HCT116 (cell line): Measurements from ENCODE around the gene RARB.

Experiments
- CEBPB ChIP-seq: IDR thresholded peaks from 2 replicates; pipeline ENCODE4 v1.6.1; 2012; ENCODE audit warnings: low read depth
- CTCF ChIP-seq, 3 experiments: fragments of 200-600 bp in 1 of 3; sonication (generic) in 1 of 3; IDR thresholded peaks in 2 of 3; conservative IDR thresholded peaks in 1 of 3; 2 replicates each; pipeline ENCODE4 v1.5.1; 2012 to 2017; ENCODE audit warnings: low read depth in 2 of 3, low read length in 2 of 3, antibody characterized with exemption in 1 of 3, borderline replicate concordance in 1 of 3, control low read depth in 1 of 3, mild to moderate bottlenecking in 1 of 3, mixed read lengths in 1 of 3, mixed run types in 1 of 3, moderate library complexity in 1 of 3; ENCODE audit not compliant: insufficient read depth in 1 of 3
- EZH2 ChIP-seq: fragments of 200-600 bp; sonication (generic); IDR thresholded peaks from 2 replicates; pipeline ENCODE4 v1.6.1; 2017; ENCODE audit warnings: antibody characterized with exemption, mixed run types
- FOSL1 ChIP-seq: IDR thresholded peaks from 2 replicates; pipeline ENCODE4 v1.6.1; 2012; ENCODE audit warnings: low read depth
- POLR2AphosphoS5 ChIP-seq: IDR thresholded peaks from 2 replicates; pipeline ENCODE4 v1.6.1; 2011; ENCODE audit warnings: mild to moderate bottlenecking, low read depth, low read length, moderate library complexity
- YY1 ChIP-seq: IDR thresholded peaks from 2 replicates; pipeline ENCODE4 v1.6.1; 2011; ENCODE audit warnings: low read length, low read depth, moderate library complexity, mild to moderate bottlenecking; ENCODE audit not compliant: insufficient replicate concordance; ENCODE audit errors: extremely low read depth
- ZNF274 ChIP-seq: fragments of 200-500 bp; sonication (Bioruptor generic); IDR thresholded peaks from 2 replicates; pipeline ENCODE4 v1.6.1; 2014; ENCODE audit warnings: mild to moderate bottlenecking, low read depth, low read length, inconsistent platforms

GRCh38 chr3:25635038-25635437, 207.0 kb downstream of the RARB start:
- TF ChIP-seq CTCF (IDR thresholded peaks at IDR 0.05 in 2 of 3, conservative IDR thresholded peaks at IDR 0.05 in 1 of 3; ENCODE audit: borderline replicate concordance in 1 of 3, insufficient read depth in 1 of 3, low read depth in 2 of 3, low read length in 2 of 3) (no peak), ZNF274 (no peak), POLR2AphosphoS5 (no peak), YY1 (no peak), CEBPB (no peak), EZH2 (no peak), FOSL1 (no peak)
